ENCODE data around the gene CH25H. TPM values are rescaled to one million over a fixed set of nuclear protein-coding genes. Genes with fewer than 3 reads are reported as not detected.
"Not testable (repeated sequence)": the region's sequence is repeated elsewhere in the genome, so short reads cannot be mapped to it uniquely, and the experiment has no call there.

CH25H gene
- total and polyA plus RNA-seq, 2 experiments from 2014 or later = 18.0 to 34.9 TPM

- Histone ChIP-seq H3K9me3 (ENCODE audit: low read depth) (no peaks in the 10 kb centered on the region), H3K36me3 (ENCODE audit: low read depth) (no peaks in the 10 kb centered on the region), H2AFZ (no peak overlapping the region), H3F3A (ENCODE audit: insufficient read depth) (peaks cover 36% of the 10 kb centered on the region), H4K20me1 (ENCODE audit: insufficient read depth) (no peaks in the 10 kb centered on the region), H3K9ac (no peak overlapping the region), H3K27ac (no peak overlapping the region), H3K4me2 (ENCODE audit: unreplicated experiment) (no peak overlapping the region), H3K4me1 (ENCODE audit: insufficient read depth) (peaks cover 29% of the 10 kb centered on the region; the same call in 1 of the 2 replicates), H3K27me3 (replicated peaks; ENCODE audit: insufficient read depth) (no peaks in the 10 kb centered on the region), H3K4me3 (no peak overlapping the region), H3K79me2 (ENCODE audit: insufficient read depth) (no peaks in the 10 kb centered on the region), H3K9me2 (ENCODE audit: insufficient read depth) (no peaks in the 10 kb centered on the region)
- no peak for DNase-seq
- TF ChIP-seq EZH2 (IDR thresholded peaks at IDR 0.05; ENCODE audit: insufficient read depth, poor library complexity, severe bottlenecking) (no peak), EZH2phosphoT487 (IDR thresholded peaks at IDR 0.05; ENCODE audit: insufficient read depth, low read depth) (no peak)
- WGBS, 2 experiments (ENCODE audit: low coverage in 1 of 2, low lambda C conversion rate in 2 of 2, missing lambda C conversion rate in 2 of 2) = 75 to 84% methylated on average over 2 of the region's 2 CpGs
- in situ Hi-C loops (cut with MboI) = no loop called here
Observed at GRCh38 chr10:89202033-89202425, 5.1 kb downstream of the CH25H start.

GRCh38 chr10:89201345-89202032, 5.6 kb downstream of the CH25H start:
- in situ Hi-C loops (cut with MboI) = no loop called here
- no peaks in the 10 kb centered on the region for H4K20me1 ChIP-seq (ENCODE audit: insufficient read depth)
- no peaks in the 10 kb centered on the region for H3K9me3 ChIP-seq (ENCODE audit: low read depth)
- H3K27ac ChIP-seq = no peak overlapping the region
- no peak for DNase-seq
- peaks cover 35% of the 10 kb centered on the region for H3F3A ChIP-seq (ENCODE audit: insufficient read depth)
- TF ChIP-seq EZH2 (IDR thresholded peaks at IDR 0.05; ENCODE audit: insufficient read depth, poor library complexity, severe bottlenecking) (no peak), EZH2phosphoT487 (IDR thresholded peaks at IDR 0.05; ENCODE audit: insufficient read depth, low read depth) (no peak)
- H3K27me3 ChIP-seq (replicated peaks; ENCODE audit: insufficient read depth) = no peaks in the 10 kb centered on the region
- no peaks in the 10 kb centered on the region for H3K79me2 ChIP-seq (ENCODE audit: insufficient read depth)
- H3K9ac ChIP-seq = no peak overlapping the region
- no peak overlapping the region for H3K4me2 ChIP-seq (ENCODE audit: unreplicated experiment)
- H3K4me1 ChIP-seq (ENCODE audit: insufficient read depth) = peaks cover 29% of the 10 kb centered on the region; the same call in 1 of the 2 replicates
- no peaks in the 10 kb centered on the region for H3K36me3 ChIP-seq (ENCODE audit: low read depth)
- H3K4me3 ChIP-seq = no peak overlapping the region
- WGBS, 2 experiments (ENCODE audit: low coverage in 1 of 2, low lambda C conversion rate in 2 of 2, missing lambda C conversion rate in 2 of 2) = 83 to 86% methylated on average over 7 of the region's 7 CpGs
- no peaks in the 10 kb centered on the region for H3K9me2 ChIP-seq (ENCODE audit: insufficient read depth)
- no peak overlapping the region for H2AFZ ChIP-seq

GRCh38 chr10:89197473-89197872, 9.6 kb downstream of the CH25H start:
- Histone ChIP-seq H2AFZ (no peak overlapping the region), H3K4me2 (ENCODE audit: unreplicated experiment) (no peak overlapping the region), H3K27ac (no peak overlapping the region), H3K36me3 (ENCODE audit: low read depth) (no peaks in the 10 kb centered on the region), H3K9ac (no peak overlapping the region), H3K4me1 (ENCODE audit: insufficient read depth) (peaks cover 7% of the 10 kb centered on the region; the same call in 1 of the 2 replicates), H3K9me3 (ENCODE audit: low read depth) (no peaks in the 10 kb centered on the region), H4K20me1 (ENCODE audit: insufficient read depth) (no peaks in the 10 kb centered on the region), H3K79me2 (ENCODE audit: insufficient read depth) (no peaks in the 10 kb centered on the region), H3F3A (ENCODE audit: insufficient read depth) (no peaks in the 10 kb centered on the region), H3K9me2 (ENCODE audit: insufficient read depth) (0 out of 2 replicates have a peak, but pooled peaks cover 4% of the 10 kb centered on the region), H3K27me3 (replicated peaks; ENCODE audit: insufficient read depth) (no peaks in the 10 kb centered on the region), H3K4me3 (no peak overlapping the region)
- 86% methylated on average over 4 of the region's 4 CpGs for WGBS, 2 experiments (ENCODE audit: low coverage in 1 of 2, low lambda C conversion rate in 2 of 2, missing lambda C conversion rate in 2 of 2)
- in situ Hi-C loops (cut with MboI) = no loop called here
- no peak for DNase-seq
- TF ChIP-seq EZH2 (IDR thresholded peaks at IDR 0.05; ENCODE audit: insufficient read depth, poor library complexity, severe bottlenecking) (no peak), EZH2phosphoT487 (IDR thresholded peaks at IDR 0.05; ENCODE audit: insufficient read depth, low read depth) (no peak)

- H3K9me3 ChIP-seq (ENCODE audit: low read depth); H3K4me3 ChIP-seq; H3K4me2 ChIP-seq (ENCODE audit: unreplicated experiment); H3K36me3 ChIP-seq (ENCODE audit: low read depth); H3K27ac ChIP-seq; in situ Hi-C loops (cut with MboI); H3K27me3 ChIP-seq (replicated peaks; ENCODE audit: insufficient read depth); H3F3A ChIP-seq (ENCODE audit: insufficient read depth); H3K9me2 ChIP-seq (ENCODE audit: insufficient read depth); H3K9ac ChIP-seq; H3K4me1 ChIP-seq (ENCODE audit: insufficient read depth); DNase-seq; H2AFZ ChIP-seq; H3K79me2 ChIP-seq (ENCODE audit: insufficient read depth); H4K20me1 ChIP-seq (ENCODE audit: insufficient read depth): not testable (repeated sequence)
- 73% methylated on average over 3 of the region's 3 CpGs for WGBS, 2 experiments (ENCODE audit: low coverage in 1 of 2, low lambda C conversion rate in 2 of 2, missing lambda C conversion rate in 2 of 2)
Observed at GRCh38 chr10:89191301-89191700, 15.8 kb downstream of the CH25H start.

Data from GM23248 (cell line).